Chondrocyte (in vitro differentiated cells): ENCODE results near the gene LDB3. TPM values are rescaled to one million over a fixed set of nuclear protein-coding genes. Genes with fewer than 3 reads are reported as not detected.

Source experiments
- DNase-seq: peaks from one replicate; pipeline ENCODE4 v3.0.0; 2021; ENCODE audit warnings: mixed read lengths, low spot score
- H3K27ac Mint-ChIP-seq: one replicate; pipeline ENCODE4 v1.8.0; 2021; ENCODE audit warnings: mild to moderate bottlenecking, moderate library complexity, mixed read lengths; ENCODE audit not compliant: unreplicated experiment
- H3K27me3 Mint-ChIP-seq: 2 replicates; pipeline ENCODE4 v1.8.0; 2021; ENCODE audit warnings: low read depth, mixed read lengths
- H3K36me3 Mint-ChIP-seq: 2 replicates; pipeline ENCODE4 v1.8.0; 2021; ENCODE audit warnings: low read depth, mixed read lengths
- H3K4me1 Mint-ChIP-seq: 2 replicates; pipeline ENCODE4 v1.8.0; 2021; ENCODE audit warnings: low read depth, mild to moderate bottlenecking, mixed read lengths
- H3K4me3 Mint-ChIP-seq: one replicate; pipeline ENCODE4 v1.8.0; 2021; ENCODE audit warnings: mild to moderate bottlenecking, moderate library complexity, mixed read lengths; ENCODE audit not compliant: unreplicated experiment
- H3K9me3 Mint-ChIP-seq: 2 replicates; pipeline ENCODE4 v1.8.0; 2021; ENCODE audit warnings: low read depth, mixed read lengths
- CTCF ChIP-seq: fragments of 200-600 bp; sonication (generic); IDR thresholded peaks from 2 replicates; pipeline ENCODE4 v1.5.0; 2021; ENCODE audit warnings: antibody characterized with exemption, mild to moderate bottlenecking, moderate library complexity
- long read RNA-seq: library from polyadenylated mRNA; stranded (forward); transcript quantifications from one replicate; pipeline ENCODE4 v2.0.0, GENCODE V29; 2021
- total RNA-seq: library from RNA; stranded (reverse); gene quantifications from 3 replicates; pipeline ENCODE4 v1.2.1, GENCODE V29; 2021

Gene LDB3
- 4.0 to 22.7 TPM (median 21.5 TPM) in 3 replicates for total RNA-seq
- long read RNA-seq, partial matches to known transcripts: 7 of 22 reads
- long read RNA-seq, other reads (novel, unspliced or antisense): 15 of 22 reads

- Mint-ChIP-seq H3K4me3 (peak within 1 kb of the TSS; percentile 76), H3K4me1 (peaks cover 87% of the 10 kb centered on the region), H3K9me3 (no peaks in the 10 kb centered on the region), H3K27me3 (no peaks in the 10 kb centered on the region), H3K27ac (peak within 1 kb of the TSS; percentile 87), H3K36me3 (no peaks in the 10 kb centered on the region)
- no peak for DNase-seq
- TF ChIP-seq CTCF: no peak
These were observed at the start of gene LDB3 for GRCh38 chr10:86668297-86669165. Gene LDB3, plus strand, starts transcription at chr10:86668511. Its CDS starts 181 bp downstream, at chr10:86668692.

GRCh38 chr10:86628311-86628710, 40.0 kb upstream of the LDB3 start:
- Mint-ChIP-seq H3K27me3 (no peaks in the 10 kb centered on the region), H3K9me3 (no peaks in the 10 kb centered on the region), H3K4me1 (peaks cover 36% of the 10 kb centered on the region), H3K36me3 (no peaks in the 10 kb centered on the region), H3K4me3 (no peak overlapping the region), H3K27ac (peak overlapping the region; percentile 69)
- no peak for TF ChIP-seq CTCF
- no peak for DNase-seq

- H3K27me3 Mint-ChIP-seq: no peaks in the 10 kb centered on the region
- H3K27ac Mint-ChIP-seq: peak overlapping the region; percentile 68
- H3K4me3 Mint-ChIP-seq: no peak overlapping the region
- peaks cover 42% of the 10 kb centered on the region for H3K4me1 Mint-ChIP-seq
- no peaks in the 10 kb centered on the region for H3K36me3 Mint-ChIP-seq
- no peak for TF ChIP-seq CTCF
- no peak for DNase-seq
- no peaks in the 10 kb centered on the region for H3K9me3 Mint-ChIP-seq
These were observed 38.2 kb upstream of the LDB3 start for GRCh38 chr10:86630079-86630478.

- H3K4me3 Mint-ChIP-seq: peak overlapping the region; percentile 45
- no peaks in the 10 kb centered on the region for H3K36me3 Mint-ChIP-seq
- H3K27me3 Mint-ChIP-seq: no peaks in the 10 kb centered on the region
- peak; percentile 67 for TF ChIP-seq CTCF
- peaks cover 63% of the 10 kb centered on the region for H3K4me1 Mint-ChIP-seq
- no peaks in the 10 kb centered on the region for H3K9me3 Mint-ChIP-seq
- peak overlapping the region; percentile 17 for H3K27ac Mint-ChIP-seq
- no peak for DNase-seq
These were observed 36.1 kb upstream of the LDB3 start for GRCh38 chr10:86632009-86632800.

- no peaks in the 10 kb centered on the region for H3K36me3 Mint-ChIP-seq
- H3K27ac Mint-ChIP-seq: peak overlapping the region; percentile 79
- H3K4me3 Mint-ChIP-seq: no peak overlapping the region
- no peak for DNase-seq
- no peak for TF ChIP-seq CTCF
- no peaks in the 10 kb centered on the region for H3K27me3 Mint-ChIP-seq
- peaks cover 68% of the 10 kb centered on the region for H3K4me1 Mint-ChIP-seq
- no peaks in the 10 kb centered on the region for H3K9me3 Mint-ChIP-seq
These were observed 35.4 kb upstream of the LDB3 start for GRCh38 chr10:86632951-86633350.
